IMR-90 (cell line): ENCODE data around the gene ZBTB32. TPM values are rescaled to one million over a fixed set of nuclear protein-coding genes. Genes with fewer than 3 reads are reported as not detected.

Experiments used
- ATAC-seq: fragments of 200-7000 bp; cut with Tn5 transposase; 2 replicates; pipeline ENCODE4 v1.9.1; 2020; ENCODE audit warnings: low read depth, mild to moderate bottlenecking, moderate library complexity
- BruUV-seq: library from RNA; stranded (reverse); fragments of 400-500 nt; replicated peaks from 2 replicates; lab custom pipeline; 2021; lab: Mats Ljungman, UMichigan
- CTCF ChIA-PET: fragments of 300-600 bp; formaldehyde crosslinking; extraction: SDS; loops from one replicate; lab custom pipeline; 2021; ENCODE audit warnings: antibody characterized with exemption; lab: Yijun Ruan, JAX
- POLR2A ChIA-PET: fragments of 300-600 bp; sonication (Branson Sonifier 250); formaldehyde crosslinking; loops from one replicate; lab custom pipeline; 2022; ENCODE audit warnings: antibody characterized with exemption; ENCODE audit not compliant: unreplicated experiment; lab: Charles Lee
- DNase-seq: peaks from one replicate; pipeline ENCODE4 v3.0.0; 2013
- H2AFZ ChIP-seq: replicated peaks from 2 replicates; pipeline ENCODE3; 2013; ENCODE audit warnings: low read length, mild to moderate bottlenecking; ENCODE audit not compliant: poor library complexity
- H2AK5ac ChIP-seq: 2 replicates; pipeline ENCODE4 v1.6.1; 2013; ENCODE audit warnings: low read depth, low read length, inconsistent platforms
- H2AK9ac ChIP-seq: replicated peaks from 2 replicates; pipeline ENCODE3; 2013; ENCODE audit warnings: mild to moderate bottlenecking, low read depth, low read length, moderate library complexity; ENCODE audit not compliant: poor library complexity
- H2BK120ac ChIP-seq: 2 replicates; pipeline ENCODE4 v1.6.1; 2013; ENCODE audit warnings: low read depth, low read length, inconsistent platforms
- H2BK15ac ChIP-seq: 3 replicates; pipeline ENCODE4 v1.6.1; 2013; ENCODE audit warnings: low read depth, low read length, inconsistent platforms
- H2BK20ac ChIP-seq: 2 replicates; pipeline ENCODE4 v1.6.1; 2013; ENCODE audit warnings: low read depth, mild to moderate bottlenecking, inconsistent platforms, low read length, moderate library complexity
- H2BK5ac ChIP-seq: 2 replicates; pipeline ENCODE4 v1.6.1; 2013; ENCODE audit warnings: mild to moderate bottlenecking, low read depth, low read length, inconsistent platforms; ENCODE audit not compliant: poor library complexity, severe bottlenecking
- H3K14ac ChIP-seq: replicated peaks from 2 replicates; pipeline ENCODE4 v1.6.1; 2013; ENCODE audit warnings: low read depth, low read length, inconsistent platforms
- H3K18ac ChIP-seq: 2 replicates; pipeline ENCODE4 v1.6.1; 2013; ENCODE audit warnings: low read depth, low read length, control low read depth
- H3K23ac ChIP-seq: 2 replicates; pipeline ENCODE4 v1.6.1; 2013; ENCODE audit warnings: low read depth, low read length, inconsistent platforms
- H3K27ac ChIP-seq: 2 replicates; pipeline ENCODE4 v1.5.1; 2013; ENCODE audit warnings: mild to moderate bottlenecking, control low read depth, low read length; ENCODE audit not compliant: insufficient read depth
- H3K27me3 ChIP-seq: 2 replicates; pipeline ENCODE4 v1.6.1; 2013; ENCODE audit warnings: low read length; ENCODE audit not compliant: control insufficient read depth, insufficient read depth
- H3K36me3 ChIP-seq: 2 replicates; pipeline ENCODE4 v1.6.1; 2013; ENCODE audit warnings: low read length, mixed read lengths; ENCODE audit not compliant: control insufficient read depth, insufficient read depth
- H3K4ac ChIP-seq: 2 replicates; pipeline ENCODE4 v1.6.1; 2013; ENCODE audit warnings: low read depth, low read length, inconsistent platforms
- H3K4me1 ChIP-seq: 2 replicates; pipeline ENCODE4 v1.6.1; 2013; ENCODE audit warnings: low read length, mixed read lengths; ENCODE audit not compliant: control insufficient read depth, insufficient read depth
- H3K4me2 ChIP-seq: 2 replicates; pipeline ENCODE4 v1.6.1; 2013; ENCODE audit warnings: low read depth, mild to moderate bottlenecking, control low read depth, low read length, moderate library complexity
- H3K4me3 ChIP-seq: 2 replicates; pipeline ENCODE4 v1.5.1; 2013; ENCODE audit warnings: low read depth, mild to moderate bottlenecking, control low read depth, low read length, moderate library complexity; ENCODE audit not compliant: insufficient read depth
- H3K56ac ChIP-seq: 2 replicates; pipeline ENCODE4 v1.6.1; 2013; ENCODE audit warnings: low read length, inconsistent platforms; ENCODE audit not compliant: insufficient read depth; ENCODE audit errors: extremely low read depth
- H3K79me1 ChIP-seq, 2 experiments: 2 replicates each; pipeline ENCODE4 v1.6.1; 2013; ENCODE audit warnings: low read length in 2 of 2, inconsistent platforms in 1 of 2, low read depth in 1 of 2
- H3K9ac ChIP-seq: 2 replicates; pipeline ENCODE4 v1.6.1; 2013; ENCODE audit warnings: low read depth, low read length, control low read depth
- H3K9me1 ChIP-seq: 2 replicates; pipeline ENCODE4 v1.6.1; 2013; ENCODE audit warnings: low read length, inconsistent platforms; ENCODE audit not compliant: insufficient read depth
- H3K9me3 ChIP-seq: 2 replicates; pipeline ENCODE4 v1.6.1; 2013; ENCODE audit warnings: low read length; ENCODE audit not compliant: control insufficient read depth, insufficient read depth
- H4K20me1 ChIP-seq: 2 replicates; pipeline ENCODE4 v1.6.1; 2013; ENCODE audit warnings: low read length, inconsistent platforms; ENCODE audit not compliant: insufficient read depth
- H4K5ac ChIP-seq: 2 replicates; pipeline ENCODE4 v1.6.1; 2013; ENCODE audit warnings: mild to moderate bottlenecking, low read depth, low read length, control low read depth
- H4K8ac ChIP-seq, 2 experiments: 2 replicates each; pipeline ENCODE4 v1.6.1; 2013; ENCODE audit warnings: low read depth in 2 of 2, low read length in 2 of 2, control low read depth in 1 of 2, inconsistent platforms in 1 of 2
- H4K91ac ChIP-seq: 2 replicates; pipeline ENCODE4 v1.6.1; 2013; ENCODE audit warnings: low read depth, low read length, inconsistent platforms; ENCODE audit not compliant: insufficient read depth
- MAFK ChIP-seq: IDR thresholded peaks from 2 replicates; pipeline ENCODE4 v1.6.1; 2012; ENCODE audit warnings: low read depth, low read length, improper control_type of control experiment
- MXI1 ChIP-seq: IDR thresholded peaks from 2 replicates; pipeline ENCODE4 v1.6.1; 2012; ENCODE audit warnings: low read depth, mild to moderate bottlenecking, low read length, moderate library complexity, borderline replicate concordance
- WGBS, 2 experiments: methylation state at CpG; one replicate each; pipeline versions ENCODE4 v1.1.5 to v1.1.7; 2013; ENCODE audit warnings: missing lambda C conversion rate in 2 of 2; ENCODE audit not compliant: insufficient read length in 1 of 2; ENCODE audit errors: extremely low coverage in 2 of 2; 5-methylcytosine and 5-hydroxymethylcytosine counted together
- dilution Hi-C: fragments of 300-500 bp; cut with HindIII; formaldehyde crosslinking; loops from one replicate; pipeline ENCODE4 v1.14.3; 2018; ENCODE audit warnings: low sequenced_read_pairs; ENCODE audit not compliant: unreplicated experiment
- in situ Hi-C: fragments of 300-500 bp; cut with MboI; formaldehyde crosslinking; loops from 3 replicates; pipeline ENCODE4 v1.14.3; 2019; ENCODE audit warnings: low sequenced_read_pairs, inconsistent platforms, mixed read lengths
- intact Hi-C: fragments of 100-400 bp; cut with micrococcal nuclease; formaldehyde crosslinking; loops from 2 replicates; pipeline ENCODE4 v1.10.0; 2022
- polyA plus RNA-seq, 3 experiments: library from polyadenylated mRNA; depleted of rRNA; stranded (reverse); fragments of >200 nt; gene quantifications; 2 replicates each; pipeline ENCODE4 v1.2.3, GENCODE V29; 2012; ENCODE audit warnings: low replicate concordance in 1 of 3
- total RNA-seq: library from RNA; depleted of rRNA; stranded (reverse); fragments of >200 nt; gene quantifications from 2 replicates; pipeline ENCODE4 v1.2.3, GENCODE V29; 2012

Gene ZBTB32
- total and polyA plus RNA-seq, 2 of the 4 experiments (the other 2 are of a cell fraction): not detected

GRCh38 chr19:35718345-35719041 is 14.1 kb downstream of the ZBTB32 start:
- dilution Hi-C loops (no loop called here), intact Hi-C loops (no loop called here), in situ Hi-C loops (loop anchor here (5.0 kb wide), 1 partner anchor 171 kb away; the partner anchor contains the start of gene TMEM147)
- H4K20me1 ChIP-seq: peaks cover 24% of the 10 kb centered on the region
- peak overlapping the region; percentile 97 for H3K4me3 ChIP-seq
- no peak overlapping the region for H2BK20ac ChIP-seq
- 0 out of 2 replicates have a peak overlapping the region, but pooled peaks have one; percentile 35 for H3K56ac ChIP-seq
- H3K79me1 ChIP-seq: peaks cover 10 to 51% of the 10 kb centered on the region in 2 experiments; a peak in 3 of 4 replicates
- H3K36me3 ChIP-seq: peaks cover 27% of the 10 kb centered on the region
- H3K18ac ChIP-seq: no peak overlapping the region
- DNase-seq (no peak), ATAC-seq (peak; percentile 1; the same call in 1 of the 2 replicates)
- no peaks in the 10 kb centered on the region for H3K9me3 ChIP-seq
- H2AK5ac ChIP-seq: peak overlapping the region; percentile 91
- peak overlapping the region; percentile 89 for H3K27ac ChIP-seq
- H2BK5ac ChIP-seq: peak overlapping the region; percentile 71
- no TSS peak for BruUV-seq
- peak overlapping the region; percentile 95 for H3K23ac ChIP-seq
- TF ChIP-seq MXI1 (peak; percentile 67; the same call in 1 of the 2 replicates), MAFK (no peak)
- H3K14ac ChIP-seq: peak overlapping the region; percentile 96
- H3K27me3 ChIP-seq: no peaks in the 10 kb centered on the region
- H2AFZ ChIP-seq: peak overlapping the region; percentile 83
- no peak overlapping the region for H2BK120ac ChIP-seq
- H3K9ac ChIP-seq: peak overlapping the region; percentile 94
- H2BK15ac ChIP-seq: no peak overlapping the region
- peak overlapping the region; percentile 91 for H3K4me2 ChIP-seq
- POLR2A ChIA-PET: no interaction called here
- CTCF ChIA-PET: interaction anchor here (0.9 kb wide), 1 partner anchor 13 kb away, joined by 3 read pairs; no protein-coding TSS in a partner anchor
- peak overlapping the region; percentile 37; the same call in 1 of the 2 replicates for H4K5ac ChIP-seq
- peak overlapping the region; percentile 90 for H3K4ac ChIP-seq
- H3K9me1 ChIP-seq: no peaks in the 10 kb centered on the region; the same call in 1 of the 2 replicates
- 3% methylated on average over 7 of the region's 42 CpGs; no CpG with 5 or more reads in 1 of the 2 experiments for WGBS, 2 experiments
- no peak overlapping the region for H4K8ac ChIP-seq
- H2AK9ac ChIP-seq: peak overlapping the region; percentile 98
- peaks cover 14% of the 10 kb centered on the region for H3K4me1 ChIP-seq
- no peak overlapping the region; the same call in 1 of the 2 replicates for H4K91ac ChIP-seq
